ENCODE measurements around the gene SCML1. TPM values are rescaled to one million over a fixed set of nuclear protein-coding genes. Genes with fewer than 3 reads are reported as not detected.
A peak's percentile ranks its signal among the peaks of the same experiment; 100 is the strongest.

Gene SCML1
- polyA plus RNA-seq, 2 donors = 5.5 to 12.5 TPM

GRCh38 chrX:17737710-17737985, 355 bp downstream of the SCML1 start:
- WGBS, 2 donors = 0 to 29% methylated on average over 15 of the region's 15 CpGs
- Histone ChIP-seq H3K9me3 (ENCODE audit: control insufficient read depth in 2 of 2, insufficient read depth in 1 of 2, low read depth in 1 of 2, low read length in 1 of 2) (peaks cover 0 to 6% of the 10 kb centered on the region in 2 donors), H3K27me3 (ENCODE audit: control insufficient read depth in 1 of 2, insufficient read depth in 2 of 2, low read length in 2 of 2) (no peaks in the 10 kb centered on the region), H3K36me3 (ENCODE audit: control insufficient read depth in 2 of 2, insufficient read depth in 2 of 2, low read length in 1 of 2) (no peaks in the 10 kb centered on the region), H3K27ac (ENCODE audit: low read depth in 2 of 2, low read length in 1 of 2) (peak overlapping the region; percentile 89 to 94), H3K4me1 (ENCODE audit: control insufficient read depth in 2 of 2, insufficient read depth in 2 of 2, low read length in 1 of 2) (no peaks in the 10 kb centered on the region), H3K4me3 (ENCODE audit: low read depth in 1 of 2, low read length in 2 of 2) (peak overlapping the region; percentile 64 to 66)

- H3K36me3 ChIP-seq (ENCODE audit: control insufficient read depth in 2 of 2, insufficient read depth in 2 of 2, low read length in 1 of 2) = no peaks in the 10 kb centered on the region
- 1 to 28% methylated on average over 39 to 45 of the region's 45 CpGs for WGBS, 2 donors
- H3K27ac ChIP-seq (ENCODE audit: low read depth in 2 of 2, low read length in 1 of 2) = peak overlapping the region; percentile 89 to 94
- H3K4me3 ChIP-seq (ENCODE audit: low read depth in 1 of 2, low read length in 2 of 2) = peak overlapping the region; percentile 64 to 66
- no peaks in the 10 kb centered on the region for H3K4me1 ChIP-seq (ENCODE audit: control insufficient read depth in 2 of 2, insufficient read depth in 2 of 2, low read length in 1 of 2)
- H3K9me3 ChIP-seq (ENCODE audit: control insufficient read depth in 2 of 2, insufficient read depth in 1 of 2, low read depth in 1 of 2, low read length in 1 of 2) = peaks cover 0 to 6% of the 10 kb centered on the region in 2 donors
- no peaks in the 10 kb centered on the region for H3K27me3 ChIP-seq (ENCODE audit: control insufficient read depth in 1 of 2, insufficient read depth in 2 of 2, low read length in 2 of 2)
Measured at GRCh38 chrX:17737986-17738713, 857 bp downstream of the SCML1 start.

GRCh38 chrX:17738737-17739535, 1.6 kb downstream of the SCML1 start:
- WGBS, 2 donors = 29 to 43% methylated on average over 6 of the region's 6 CpGs
- peak overlapping the region; percentile 64 to 66 for H3K4me3 ChIP-seq (ENCODE audit: low read depth in 1 of 2, low read length in 2 of 2)
- H3K27me3 ChIP-seq (ENCODE audit: control insufficient read depth in 1 of 2, insufficient read depth in 2 of 2, low read length in 2 of 2) = no peaks in the 10 kb centered on the region
- H3K36me3 ChIP-seq (ENCODE audit: control insufficient read depth in 2 of 2, insufficient read depth in 2 of 2, low read length in 1 of 2) = no peaks in the 10 kb centered on the region
- H3K4me1 ChIP-seq (ENCODE audit: control insufficient read depth in 2 of 2, insufficient read depth in 2 of 2, low read length in 1 of 2) = no peaks in the 10 kb centered on the region
- peaks cover 0 to 6% of the 10 kb centered on the region in 2 donors for H3K9me3 ChIP-seq (ENCODE audit: control insufficient read depth in 2 of 2, insufficient read depth in 1 of 2, low read depth in 1 of 2, low read length in 1 of 2)
- peak overlapping the region in 1 of 2 donors; percentile 89 for H3K27ac ChIP-seq (ENCODE audit: low read depth in 2 of 2, low read length in 1 of 2)

GRCh38 chrX:17740137-17741122, 3.1 kb downstream of the SCML1 start:
- no peak overlapping the region for H3K4me3 ChIP-seq (ENCODE audit: low read depth in 1 of 2, low read length in 2 of 2)
- WGBS, 2 donors = 76 to 82% methylated on average over 11 of the region's 11 CpGs
- no peaks in the 10 kb centered on the region for H3K36me3 ChIP-seq (ENCODE audit: control insufficient read depth in 2 of 2, insufficient read depth in 2 of 2, low read length in 1 of 2)
- H3K9me3 ChIP-seq (ENCODE audit: control insufficient read depth in 2 of 2, insufficient read depth in 1 of 2, low read depth in 1 of 2, low read length in 1 of 2) = peaks cover 0 to 6% of the 10 kb centered on the region in 2 donors
- no peaks in the 10 kb centered on the region for H3K4me1 ChIP-seq (ENCODE audit: control insufficient read depth in 2 of 2, insufficient read depth in 2 of 2, low read length in 1 of 2)
- no peaks in the 10 kb centered on the region for H3K27me3 ChIP-seq (ENCODE audit: control insufficient read depth in 1 of 2, insufficient read depth in 2 of 2, low read length in 2 of 2)
- H3K27ac ChIP-seq (ENCODE audit: low read depth in 2 of 2, low read length in 1 of 2) = no peak overlapping the region

GRCh38 chrX:17741123-17741511, 3.8 kb downstream of the SCML1 start:
- Histone ChIP-seq H3K4me3 (ENCODE audit: low read depth in 1 of 2, low read length in 2 of 2) (no peak overlapping the region), H3K27ac (ENCODE audit: low read depth in 2 of 2, low read length in 1 of 2) (no peak overlapping the region), H3K36me3 (ENCODE audit: control insufficient read depth in 2 of 2, insufficient read depth in 2 of 2, low read length in 1 of 2) (no peaks in the 10 kb centered on the region), H3K27me3 (ENCODE audit: control insufficient read depth in 1 of 2, insufficient read depth in 2 of 2, low read length in 2 of 2) (no peaks in the 10 kb centered on the region), H3K4me1 (ENCODE audit: control insufficient read depth in 2 of 2, insufficient read depth in 2 of 2, low read length in 1 of 2) (no peaks in the 10 kb centered on the region), H3K9me3 (ENCODE audit: control insufficient read depth in 2 of 2, insufficient read depth in 1 of 2, low read depth in 1 of 2, low read length in 1 of 2) (peaks cover 0 to 6% of the 10 kb centered on the region in 2 donors)
- WGBS, 2 donors = 56 to 79% methylated on average over 9 of the region's 9 CpGs

- H3K9me3 ChIP-seq (ENCODE audit: control insufficient read depth in 2 of 2, insufficient read depth in 1 of 2, low read depth in 1 of 2, low read length in 1 of 2) = no peaks in the 10 kb centered on the region
- H3K4me1 ChIP-seq (ENCODE audit: control insufficient read depth in 2 of 2, insufficient read depth in 2 of 2, low read length in 1 of 2) = no peaks in the 10 kb centered on the region
- no peaks in the 10 kb centered on the region for H3K36me3 ChIP-seq (ENCODE audit: control insufficient read depth in 2 of 2, insufficient read depth in 2 of 2, low read length in 1 of 2)
- no peak overlapping the region for H3K27ac ChIP-seq (ENCODE audit: low read depth in 2 of 2, low read length in 1 of 2)
- no peaks in the 10 kb centered on the region for H3K27me3 ChIP-seq (ENCODE audit: control insufficient read depth in 1 of 2, insufficient read depth in 2 of 2, low read length in 2 of 2)
- no peak overlapping the region for H3K4me3 ChIP-seq (ENCODE audit: low read depth in 1 of 2, low read length in 2 of 2)
- 30 to 41% methylated on average over 2 of the region's 2 CpGs for WGBS, 2 donors
Measured at GRCh38 chrX:17743913-17744312, 6.6 kb downstream of the SCML1 start.

GRCh38 chrX:17744896-17745523, 7.7 kb downstream of the SCML1 start:
- Histone ChIP-seq H3K27ac (ENCODE audit: low read depth in 2 of 2, low read length in 1 of 2) (no peak overlapping the region), H3K4me1 (ENCODE audit: control insufficient read depth in 2 of 2, insufficient read depth in 2 of 2, low read length in 1 of 2) (no peaks in the 10 kb centered on the region)
- WGBS, 2 donors = 61 to 98% methylated on average over 2 of the region's 2 CpGs

GRCh38 chrX:17747692-17748091, 10.4 kb downstream of the SCML1 start:
- H3K36me3 ChIP-seq (ENCODE audit: control insufficient read depth in 2 of 2, insufficient read depth in 2 of 2, low read length in 1 of 2) = peaks cover 0 to 4% of the 10 kb centered on the region in 2 donors
- 83 to 96% methylated on average over 5 of the region's 5 CpGs for WGBS, 2 donors

More at GRCh38 chrX:17744896-17745523, 7.7 kb downstream of the SCML1 start:
- H3K9me3 ChIP-seq (ENCODE audit: control insufficient read depth in 2 of 2, insufficient read depth in 1 of 2, low read depth in 1 of 2, low read length in 1 of 2) = peaks cover 0 to under 1% of the 10 kb centered on the region in 2 donors
- H3K27me3 ChIP-seq (ENCODE audit: control insufficient read depth in 1 of 2, insufficient read depth in 2 of 2, low read length in 2 of 2) = no peaks in the 10 kb centered on the region
- peaks cover 0 to 2% of the 10 kb centered on the region in 2 donors for H3K36me3 ChIP-seq (ENCODE audit: control insufficient read depth in 2 of 2, insufficient read depth in 2 of 2, low read length in 1 of 2)
- H3K4me3 ChIP-seq (ENCODE audit: low read depth in 1 of 2, low read length in 2 of 2) = no peak overlapping the region

GRCh38 chrX:17748684-17749083, 11.4 kb downstream of the SCML1 start:
- 77 to 79% methylated on average over 5 of the region's 5 CpGs for WGBS, 2 donors
- Histone ChIP-seq H3K9me3 (ENCODE audit: control insufficient read depth in 2 of 2, insufficient read depth in 1 of 2, low read depth in 1 of 2, low read length in 1 of 2) (peaks cover 0 to 2% of the 10 kb centered on the region in 2 donors), H3K36me3 (ENCODE audit: control insufficient read depth in 2 of 2, insufficient read depth in 2 of 2, low read length in 1 of 2) (peaks cover 0 to 4% of the 10 kb centered on the region in 2 donors), H3K4me3 (ENCODE audit: low read depth in 1 of 2, low read length in 2 of 2) (no peak overlapping the region), H3K4me1 (ENCODE audit: control insufficient read depth in 2 of 2, insufficient read depth in 2 of 2, low read length in 1 of 2) (no peaks in the 10 kb centered on the region), H3K27me3 (ENCODE audit: control insufficient read depth in 1 of 2, insufficient read depth in 2 of 2, low read length in 2 of 2) (no peaks in the 10 kb centered on the region), H3K27ac (ENCODE audit: low read depth in 2 of 2, low read length in 1 of 2) (no peak overlapping the region)

More at GRCh38 chrX:17747692-17748091, 10.4 kb downstream of the SCML1 start:
- Histone ChIP-seq H3K27me3 (ENCODE audit: control insufficient read depth in 1 of 2, insufficient read depth in 2 of 2, low read length in 2 of 2) (no peaks in the 10 kb centered on the region), H3K4me1 (ENCODE audit: control insufficient read depth in 2 of 2, insufficient read depth in 2 of 2, low read length in 1 of 2) (no peaks in the 10 kb centered on the region), H3K4me3 (ENCODE audit: low read depth in 1 of 2, low read length in 2 of 2) (no peak overlapping the region), H3K9me3 (ENCODE audit: control insufficient read depth in 2 of 2, insufficient read depth in 1 of 2, low read depth in 1 of 2, low read length in 1 of 2) (peaks cover 0 to 2% of the 10 kb centered on the region in 2 donors), H3K27ac (ENCODE audit: low read depth in 2 of 2, low read length in 1 of 2) (no peak overlapping the region)
